Calu3 (cell line): ENCODE data around the gene FLII. TPM values are rescaled to one million over a fixed set of nuclear protein-coding genes. Genes with fewer than 3 reads are reported as not detected.
A peak's percentile ranks its signal among the peaks of the same experiment; 100 is the strongest.

Experiments used
- BruUV-seq: library from RNA; stranded (reverse); fragments of 400-500 nt; replicated peaks from 2 replicates; lab custom pipeline; 2021; lab: Mats Ljungman, UMichigan
- CTCF ChIA-PET: fragments of 300-600 bp; sonication (Branson Sonifier 250); formaldehyde crosslinking; loops from one replicate; lab custom pipeline; 2022; ENCODE audit warnings: antibody characterized with exemption; lab: Charles Lee
- DNase-seq: peaks from one replicate; pipeline ENCODE4 v3.0.0; 2022
- H3K27ac Mint-ChIP-seq: one replicate; pipeline ENCODE4 v1.8.0; 2022; ENCODE audit warnings: mixed read lengths; ENCODE audit not compliant: unreplicated experiment
- H3K27me3 Mint-ChIP-seq: one replicate; pipeline ENCODE4 v1.8.0; 2022; ENCODE audit warnings: mixed read lengths; ENCODE audit not compliant: unreplicated experiment
- H3K36me3 Mint-ChIP-seq: one replicate; pipeline ENCODE4 v1.8.0; 2022; ENCODE audit warnings: mild to moderate bottlenecking, moderate library complexity, mixed read lengths; ENCODE audit not compliant: insufficient read depth, unreplicated experiment
- H3K4me1 Mint-ChIP-seq: one replicate; pipeline ENCODE4 v1.8.0; 2022; ENCODE audit warnings: mild to moderate bottlenecking, low read depth, mixed read lengths; ENCODE audit not compliant: unreplicated experiment
- H3K4me3 Mint-ChIP-seq: one replicate; pipeline ENCODE4 v1.8.0; 2022; ENCODE audit warnings: mild to moderate bottlenecking, low read depth, moderate library complexity, mixed read lengths; ENCODE audit not compliant: unreplicated experiment
- H3K9me3 Mint-ChIP-seq: one replicate; pipeline ENCODE4 v1.8.0; 2022; ENCODE audit warnings: low read depth, mixed read lengths; ENCODE audit not compliant: unreplicated experiment
- intact Hi-C: fragments of 100-400 bp; cut with micrococcal nuclease; formaldehyde crosslinking; loops from one replicate; pipeline ENCODE4 v1.10.0; 2022; ENCODE audit not compliant: unreplicated experiment
- total RNA-seq: library from RNA; stranded (reverse); gene quantifications from 2 replicates; pipeline ENCODE4 v1.2.3, GENCODE V29; 2022
- TF ChIP-seq, protein P1 (sequence below): fragments of 200-600 bp; IDR thresholded peaks from one replicate; pipeline ENCODE4 v1.8.0; 2022; ENCODE audit warnings: antibody characterized with exemption; ENCODE audit not compliant: unreplicated experiment

FLII gene
- total RNA-seq, 1 experiment from 2014 or later = 298 TPM

DNA sequence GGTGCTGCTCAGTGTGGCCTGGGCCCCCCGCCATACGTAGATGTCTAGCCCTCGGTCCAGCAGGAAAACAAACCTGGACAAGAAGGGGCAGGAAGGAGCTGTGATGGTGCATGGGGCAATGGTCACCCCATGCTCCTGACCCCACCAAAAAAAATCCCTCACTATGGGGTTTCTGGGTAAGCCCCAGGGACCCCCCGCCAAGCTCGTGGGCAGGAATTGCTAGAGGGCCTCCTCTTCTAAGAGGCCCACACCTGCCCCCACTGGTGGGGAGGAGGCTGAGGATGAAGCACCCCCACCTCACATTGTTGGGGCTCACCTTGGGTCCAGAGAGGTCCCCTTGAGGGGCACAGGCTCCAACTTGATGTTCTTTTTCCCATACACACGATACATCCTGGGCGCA is 9.7 kb downstream of the FLII start:
- Mint-ChIP-seq H3K27me3 (no peaks in the 10 kb centered on the region), H3K27ac (no peak overlapping the region), H3K4me1 (no peaks in the 10 kb centered on the region), H3K36me3 (peaks cover 58% of the 10 kb centered on the region), H3K9me3 (no peaks in the 10 kb centered on the region), H3K4me3 (no peak overlapping the region)
- CTCF ChIA-PET = interaction anchor here (1.5 kb wide), 1 partner anchor 8 kb away, joined by 4 read pairs; no protein-coding TSS in a partner anchor
- DNase-seq = no peak
- BruUV-seq = no TSS peak
- TF ChIP-seq, protein P1, sequence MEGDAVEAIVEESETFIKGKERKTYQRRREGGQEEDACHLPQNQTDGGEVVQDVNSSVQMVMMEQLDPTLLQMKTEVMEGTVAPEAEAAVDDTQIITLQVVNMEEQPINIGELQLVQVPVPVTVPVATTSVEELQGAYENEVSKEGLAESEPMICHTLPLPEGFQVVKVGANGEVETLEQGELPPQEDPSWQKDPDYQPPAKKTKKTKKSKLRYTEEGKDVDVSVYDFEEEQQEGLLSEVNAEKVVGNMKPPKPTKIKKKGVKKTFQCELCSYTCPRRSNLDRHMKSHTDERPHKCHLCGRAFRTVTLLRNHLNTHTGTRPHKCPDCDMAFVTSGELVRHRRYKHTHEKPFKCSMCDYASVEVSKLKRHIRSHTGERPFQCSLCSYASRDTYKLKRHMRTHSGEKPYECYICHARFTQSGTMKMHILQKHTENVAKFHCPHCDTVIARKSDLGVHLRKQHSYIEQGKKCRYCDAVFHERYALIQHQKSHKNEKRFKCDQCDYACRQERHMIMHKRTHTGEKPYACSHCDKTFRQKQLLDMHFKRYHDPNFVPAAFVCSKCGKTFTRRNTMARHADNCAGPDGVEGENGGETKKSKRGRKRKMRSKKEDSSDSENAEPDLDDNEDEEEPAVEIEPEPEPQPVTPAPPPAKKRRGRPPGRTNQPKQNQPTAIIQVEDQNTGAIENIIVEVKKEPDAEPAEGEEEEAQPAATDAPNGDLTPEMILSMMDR = no peak
- intact Hi-C loops = no loop called here

DNA sequence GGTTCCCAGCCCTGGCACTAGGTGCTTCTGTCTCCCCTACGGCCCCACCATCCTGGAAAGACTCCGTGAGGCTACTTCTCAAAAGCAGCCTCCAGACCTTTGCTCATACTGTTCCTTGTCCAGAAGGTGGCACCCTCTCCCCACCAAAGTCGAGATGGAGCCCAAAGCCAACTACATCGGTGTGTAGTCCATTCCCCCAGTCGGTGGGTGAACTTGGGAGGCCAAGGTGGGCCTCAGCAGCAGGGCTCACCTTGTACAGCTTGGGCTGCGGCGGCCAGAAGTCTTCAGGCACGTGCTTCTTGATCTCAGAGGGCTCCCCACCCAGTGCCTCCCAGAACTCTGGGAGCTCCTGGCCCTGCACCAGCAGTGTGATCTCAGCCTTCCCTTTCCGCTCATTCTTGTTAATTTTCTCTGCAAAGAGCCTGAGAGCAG is 10.2 kb downstream of the FLII start:
- no TSS peak for BruUV-seq
- Mint-ChIP-seq H3K4me3 (no peak overlapping the region), H3K27ac (no peak overlapping the region), H3K36me3 (peaks cover 60% of the 10 kb centered on the region), H3K27me3 (no peaks in the 10 kb centered on the region), H3K9me3 (no peaks in the 10 kb centered on the region), H3K4me1 (no peaks in the 10 kb centered on the region)
- intact Hi-C loops = no loop called here
- peak; percentile 65 for DNase-seq
- TF ChIP-seq, protein P1 = peak; percentile 42
- CTCF ChIA-PET = interaction anchor here (1.5 kb wide), 1 partner anchor 9 kb away, joined by 4 read pairs; no protein-coding TSS in a partner anchor

DNA sequence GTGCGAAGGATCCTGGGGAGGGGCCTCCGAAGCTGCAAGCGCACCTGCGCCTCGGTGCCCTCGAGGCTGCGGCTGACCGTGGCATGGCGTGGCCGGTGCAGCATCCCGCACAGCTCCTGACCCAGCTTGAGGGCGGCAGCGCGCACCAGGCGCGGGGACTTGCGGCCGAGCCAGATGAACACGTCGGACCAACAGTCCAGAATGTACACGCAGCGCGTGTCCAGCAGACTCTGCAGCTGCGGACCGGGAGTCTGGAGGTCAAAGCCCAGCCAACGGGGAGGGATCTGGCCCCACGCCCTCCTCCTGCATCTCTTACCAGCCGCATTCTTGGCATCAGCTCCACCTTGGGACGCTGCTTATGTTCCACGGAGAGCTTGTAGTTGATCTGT is 10.9 kb downstream of the FLII start:
- no peak overlapping the region for H3K4me3 Mint-ChIP-seq
- intact Hi-C loops = no loop called here
- H3K27me3 Mint-ChIP-seq = no peaks in the 10 kb centered on the region
- H3K4me1 Mint-ChIP-seq = no peaks in the 10 kb centered on the region
- TF ChIP-seq, protein P1 = no peak
- BruUV-seq = no TSS peak
- CTCF ChIA-PET = interaction anchor here (1.5 kb wide), 1 partner anchor 9 kb away, joined by 4 read pairs; no protein-coding TSS in a partner anchor
- peaks cover 53% of the 10 kb centered on the region for H3K36me3 Mint-ChIP-seq
- no peak overlapping the region for H3K27ac Mint-ChIP-seq
- no peak for DNase-seq
- H3K9me3 Mint-ChIP-seq = no peaks in the 10 kb centered on the region

DNA sequence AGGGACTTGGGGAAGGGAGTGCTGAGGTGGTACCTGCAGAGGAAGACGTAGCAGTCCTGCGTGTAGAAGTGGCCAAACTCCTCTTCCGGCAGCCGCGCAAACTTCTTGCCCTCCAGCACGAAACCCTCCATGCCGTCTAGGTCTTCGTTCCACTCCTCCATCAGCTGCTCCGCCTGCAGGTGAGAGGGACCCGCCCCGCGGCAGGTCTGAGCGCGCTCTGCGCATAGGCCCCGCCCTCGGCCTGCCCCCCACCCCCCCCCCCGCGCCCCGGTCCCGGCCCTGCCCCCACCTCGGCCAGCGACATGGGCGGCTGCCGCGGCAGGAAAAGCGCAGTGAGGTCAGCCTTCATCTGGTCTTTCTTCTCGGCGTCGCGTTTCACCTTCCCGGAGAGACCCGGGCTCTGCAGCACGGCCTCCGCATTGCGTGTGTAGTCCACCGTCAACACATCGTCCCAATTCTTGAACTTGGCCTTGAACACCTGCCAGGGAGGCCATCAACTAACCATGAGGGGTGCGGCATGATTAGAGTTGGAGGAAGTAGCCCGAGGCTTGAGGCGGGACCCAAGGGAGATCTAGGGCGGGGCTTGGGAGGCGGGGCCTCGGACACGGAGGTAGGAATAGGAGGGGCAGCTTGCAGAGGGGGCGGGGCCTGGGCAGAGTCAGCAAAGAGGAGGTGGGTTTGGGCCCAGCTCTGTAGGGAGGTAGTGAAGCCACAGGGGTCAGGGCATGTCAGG is 11.5 kb downstream of the FLII start:
- H3K4me1 Mint-ChIP-seq = no peaks in the 10 kb centered on the region
- intact Hi-C loops = no loop called here
- H3K36me3 Mint-ChIP-seq = peaks cover 48% of the 10 kb centered on the region
- H3K27ac Mint-ChIP-seq = no peak overlapping the region
- no peak for DNase-seq
- TF ChIP-seq, protein P1 = no peak
- H3K4me3 Mint-ChIP-seq = no peak overlapping the region
- no TSS peak for BruUV-seq
- CTCF ChIA-PET = interaction anchor here (1.5 kb wide), 1 partner anchor 10 kb away, joined by 4 read pairs; no protein-coding TSS in a partner anchor
- no peaks in the 10 kb centered on the region for H3K27me3 Mint-ChIP-seq
- H3K9me3 Mint-ChIP-seq = no peaks in the 10 kb centered on the region
